GM19397 (cell line): ENCODE results near the gene MAFB.

Experiments used
- ATAC-seq: cut with Tn5 transposase; IDR thresholded peaks from one replicate; pipeline ENCODE4 v1.9.1; 2021; ENCODE audit warnings: mild to moderate bottlenecking, moderate library complexity; ENCODE audit not compliant: unreplicated experiment

The MAFB gene

GRCh38 chr20:40682104-40682981 is 6.7 kb downstream of the MAFB start:
- ATAC-seq: no peak

- ATAC-seq: no peak
Observed at GRCh38 chr20:40681684-40682083, 7.4 kb downstream of the MAFB start.

- ATAC-seq: no peak
Observed at GRCh38 chr20:40681165-40681564, 7.9 kb downstream of the MAFB start.

GRCh38 chr20:40680161-40680959 is 8.7 kb downstream of the MAFB start:
- no peak for ATAC-seq

GRCh38 chr20:40679184-40679583 is 9.9 kb downstream of the MAFB start:
- no peak for ATAC-seq

GRCh38 chr20:40678286-40678875 is 10.7 kb downstream of the MAFB start:
- no peak for ATAC-seq

- no peak for ATAC-seq
Observed at GRCh38 chr20:40677343-40677924, 11.6 kb downstream of the MAFB start.

- no peak for ATAC-seq
Observed at GRCh38 chr20:40676491-40677269, 12.4 kb downstream of the MAFB start.

GRCh38 chr20:40675599-40676221 is 13.3 kb downstream of the MAFB start:
- ATAC-seq: no peak

GRCh38 chr20:40673442-40673841 is 15.6 kb downstream of the MAFB start:
- no peak for ATAC-seq

- no peak for ATAC-seq
Observed at GRCh38 chr20:40672095-40672494, 16.9 kb downstream of the MAFB start.

GRCh38 chr20:40670253-40670652 is 18.8 kb downstream of the MAFB start:
- no peak for ATAC-seq

- no peak for ATAC-seq
Observed at GRCh38 chr20:40669692-40670091, 19.3 kb downstream of the MAFB start.

- no peak for ATAC-seq
Observed at GRCh38 chr20:40668449-40669228, 20.4 kb downstream of the MAFB start.

- no peak for ATAC-seq
Observed at GRCh38 chr20:40667503-40667902, 21.5 kb downstream of the MAFB start.

GRCh38 chr20:40666336-40666735 is 22.7 kb downstream of the MAFB start:
- ATAC-seq: no peak

- no peak for ATAC-seq
Observed at GRCh38 chr20:40664891-40665290, 24.1 kb downstream of the MAFB start.

GRCh38 chr20:40663991-40664880 is 24.8 kb downstream of the MAFB start:
- ATAC-seq: no peak
